Measurements from ENCODE around the gene ANKRD53.
"Not testable (repeated sequence)": the region's sequence is repeated elsewhere in the genome, so short reads cannot be mapped to it uniquely, and the experiment has no call there.

Gene ANKRD53

DNA sequence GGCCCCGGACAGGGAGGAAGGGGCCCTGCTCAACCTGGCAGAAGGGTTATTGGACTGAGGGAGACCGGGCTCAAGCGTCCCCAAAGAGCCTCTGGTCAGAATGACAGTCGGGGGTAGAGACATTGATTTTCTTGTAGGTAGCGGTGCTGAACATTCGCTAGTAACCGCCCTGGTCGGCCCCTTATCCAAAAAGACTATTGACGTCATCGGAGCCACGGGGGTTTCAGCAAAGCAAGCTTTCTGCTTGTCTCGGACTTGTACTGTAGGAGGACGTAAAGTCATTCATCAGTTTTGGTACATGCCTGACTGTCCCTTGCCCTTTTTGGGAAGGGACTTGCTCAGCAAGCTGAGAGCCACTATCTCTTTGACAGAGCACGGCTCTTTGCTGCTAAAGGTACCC lies 43.0 kb downstream of the ANKRD53 start:
- not testable (repeated sequence) for DNase-seq

DNA sequence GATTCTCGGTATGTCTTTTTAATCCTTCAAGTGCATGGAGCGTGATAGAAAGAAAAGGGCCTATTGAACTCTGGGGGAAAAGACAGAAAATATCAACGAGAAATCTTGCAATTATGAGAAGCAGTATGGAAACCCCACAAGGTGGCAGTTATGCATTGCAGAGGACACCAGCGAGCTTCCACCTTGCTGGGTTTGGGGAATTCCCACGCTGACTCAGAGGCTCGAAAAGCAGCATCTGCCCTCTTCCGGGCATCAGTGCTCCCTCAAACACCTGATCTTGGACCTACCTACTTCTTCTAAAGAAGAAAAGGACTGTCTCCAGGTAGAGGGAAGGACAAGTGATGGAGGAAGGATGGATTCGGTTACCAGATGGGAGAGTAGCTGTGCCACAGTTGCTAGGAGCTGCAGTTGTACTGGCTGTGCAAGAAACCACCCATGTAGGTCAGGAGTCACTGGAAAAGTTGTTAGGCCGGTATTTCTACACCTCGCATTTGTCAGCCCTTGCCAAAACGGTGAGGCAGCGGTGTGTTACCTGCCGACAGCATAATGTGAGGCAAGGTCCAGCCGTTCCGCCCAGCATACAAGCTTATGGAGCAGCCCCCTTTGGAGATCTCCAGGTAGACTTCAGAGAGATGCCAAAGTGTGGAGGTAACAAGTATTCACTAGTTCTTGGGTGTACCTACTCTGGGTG lies 45.3 kb downstream of the ANKRD53 start:
- not testable (repeated sequence) for DNase-seq
